Panc1 (cell line): Measurements from ENCODE around the gene FAM133A.

Source experiments
- CTCF ChIP-seq: fragments of 450-650 bp; IDR thresholded peaks from 2 replicates; pipeline ENCODE4 v1.5.1; 2017; ENCODE audit warnings: mild to moderate bottlenecking
- POLR2AphosphoS5 ChIP-seq: IDR thresholded peaks from 2 replicates; pipeline ENCODE4 v1.6.1; 2012; ENCODE audit warnings: mild to moderate bottlenecking, low read depth, low read length, moderate library complexity
- TCF7L2 ChIP-seq: IDR thresholded peaks from 2 replicates; pipeline ENCODE4 v1.6.1; 2011; ENCODE audit warnings: mild to moderate bottlenecking, low read depth, low read length, inconsistent platforms

DNA sequence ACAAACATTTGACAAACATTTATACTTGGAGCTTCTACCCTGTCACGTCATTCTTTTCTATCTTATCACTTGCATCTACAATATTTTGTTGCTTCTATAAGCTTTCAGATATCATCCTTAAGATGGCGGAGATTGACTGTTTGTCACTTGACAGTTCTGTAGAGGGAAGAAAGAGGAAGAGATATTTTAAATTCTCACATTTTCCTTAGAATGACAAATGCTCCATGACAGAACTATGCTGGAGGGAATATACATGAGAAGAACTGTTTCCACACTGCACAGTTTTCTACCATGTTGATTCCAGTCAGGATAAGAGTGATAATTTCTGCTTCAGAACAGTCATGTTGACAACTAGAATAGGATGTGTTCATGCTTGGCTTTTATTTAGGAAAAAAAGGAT, 29.7 kb downstream of the FAM133A start:
- no peak for TF ChIP-seq POLR2AphosphoS5
- no peak for TF ChIP-seq CTCF
- TF ChIP-seq TCF7L2, result no peak
